Activated CD4-positive, alpha-beta T cell treated with anti-CD3 and anti-CD28 coated beads for 36 hours (primary cell): ENCODE measurements around the gene GTF2IRD2. TPM values are rescaled to one million over a fixed set of nuclear protein-coding genes. Genes with fewer than 3 reads are reported as not detected.
"Not testable (repeated sequence)": the region's sequence is repeated elsewhere in the genome, so short reads cannot be mapped to it uniquely, and the experiment has no call there.

Experiments used
- ATAC-seq: fragments of 200-7000 bp; cut with Tn5 transposase; one replicate; pipeline ENCODE4 v1.10.0; 2021; ENCODE audit warnings: mild to moderate bottlenecking, moderate library complexity
- CTCF ChIA-PET: fragments of 350-600 bp; sonication (Branson Sonifier 250); formaldehyde crosslinking; loops from one replicate; lab custom pipeline; 2021; ENCODE audit warnings: antibody characterized with exemption; lab: Charles Lee
- POLR2A ChIA-PET: fragments of 350-600 bp; sonication (Branson Sonifier 250); formaldehyde crosslinking; loops from one replicate; lab custom pipeline; 2021; ENCODE audit warnings: antibody characterized with exemption, inconsistent platforms; lab: Charles Lee
- DNase-seq: peaks from one replicate; pipeline ENCODE4 v3.0.0-alpha.2; 2020
- H3K27ac Mint-ChIP-seq: one replicate; pipeline ENCODE4 v1.8.0; 2021; ENCODE audit warnings: mixed read lengths
- H3K27me3 Mint-ChIP-seq: one replicate; pipeline ENCODE4 v1.8.0; 2021; ENCODE audit warnings: mixed read lengths
- H3K36me3 Mint-ChIP-seq: one replicate; pipeline ENCODE4 v1.8.0; 2021; ENCODE audit warnings: low read depth, mixed read lengths
- H3K4me1 Mint-ChIP-seq: one replicate; pipeline ENCODE4 v1.8.0; 2021; ENCODE audit warnings: mixed read lengths
- H3K4me3 Mint-ChIP-seq: one replicate; pipeline ENCODE4 v1.8.0; 2021; ENCODE audit warnings: mild to moderate bottlenecking, moderate library complexity, mixed read lengths
- H3K9me3 Mint-ChIP-seq: one replicate; pipeline ENCODE4 v1.8.0; 2021; ENCODE audit warnings: low read depth, mixed read lengths
- intact Hi-C, 2 experiments: fragments of 100-400 bp; cut with DNase I in 1 of 2; cut with micrococcal nuclease in 1 of 2; formaldehyde crosslinking; loops; one replicate each; pipeline versions ENCODE4 v1.14.2 to v1.15.1; 2022 to 2024; cut with DNase I, micrococcal nuclease
- total RNA-seq, 2 experiments: library from RNA; stranded (reverse); gene quantifications; one replicate each; pipeline ENCODE4 v1.2.3, GENCODE V29; 2021

GTF2IRD2 gene
- total RNA-seq, 2 experiments from 2014 or later: 2.6 to 4.3 TPM

DNA sequence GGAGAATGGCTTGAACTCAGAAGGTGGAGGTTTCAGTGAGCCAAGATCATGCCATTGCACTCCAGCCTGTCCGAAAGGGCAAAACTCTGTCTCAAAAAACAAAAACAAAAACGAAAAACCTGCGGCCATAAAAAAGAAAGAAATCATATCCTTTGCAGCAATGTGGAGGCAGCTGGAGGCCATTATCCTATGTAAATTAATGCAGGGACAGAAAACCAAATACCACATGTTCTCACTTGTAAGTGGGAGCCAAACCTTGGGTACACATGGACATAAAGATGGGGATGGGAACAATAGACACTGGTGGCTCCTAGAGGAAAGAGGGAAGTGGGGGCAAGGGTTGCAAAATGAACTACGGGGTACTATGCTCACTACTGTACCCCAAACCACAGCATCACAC is 21.0 kb downstream of the GTF2IRD2 start:
- H3K9me3 Mint-ChIP-seq, H3K4me1 Mint-ChIP-seq, intact Hi-C loops, POLR2A ChIA-PET, H3K27me3 Mint-ChIP-seq, ATAC-seq, DNase-seq, H3K36me3 Mint-ChIP-seq, H3K27ac Mint-ChIP-seq, CTCF ChIA-PET, H3K4me3 Mint-ChIP-seq: not testable (repeated sequence)

DNA sequence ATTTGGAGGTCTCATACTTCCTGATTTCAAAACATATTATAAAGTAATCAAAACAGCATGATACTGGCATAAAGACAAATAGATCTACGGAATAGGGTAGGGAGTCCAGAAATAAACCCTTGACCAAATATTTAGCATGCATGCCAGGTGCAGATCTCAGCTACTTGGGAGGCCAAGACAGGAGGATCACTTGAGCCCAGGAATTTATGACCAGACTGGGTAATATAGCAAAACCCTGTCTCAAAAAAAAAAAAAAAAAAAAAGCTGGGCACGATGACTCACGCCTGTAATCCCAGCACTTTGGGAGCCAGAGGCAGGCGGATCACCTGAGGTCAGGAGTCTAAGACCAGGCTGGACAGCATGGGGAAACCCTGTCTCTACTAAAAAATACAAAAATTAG is 21.4 kb downstream of the GTF2IRD2 start:
- intact Hi-C loops, H3K36me3 Mint-ChIP-seq, H3K27ac Mint-ChIP-seq, CTCF ChIA-PET, DNase-seq, H3K27me3 Mint-ChIP-seq, H3K4me3 Mint-ChIP-seq, ATAC-seq, POLR2A ChIA-PET, H3K4me1 Mint-ChIP-seq, H3K9me3 Mint-ChIP-seq: not testable (repeated sequence)

DNA sequence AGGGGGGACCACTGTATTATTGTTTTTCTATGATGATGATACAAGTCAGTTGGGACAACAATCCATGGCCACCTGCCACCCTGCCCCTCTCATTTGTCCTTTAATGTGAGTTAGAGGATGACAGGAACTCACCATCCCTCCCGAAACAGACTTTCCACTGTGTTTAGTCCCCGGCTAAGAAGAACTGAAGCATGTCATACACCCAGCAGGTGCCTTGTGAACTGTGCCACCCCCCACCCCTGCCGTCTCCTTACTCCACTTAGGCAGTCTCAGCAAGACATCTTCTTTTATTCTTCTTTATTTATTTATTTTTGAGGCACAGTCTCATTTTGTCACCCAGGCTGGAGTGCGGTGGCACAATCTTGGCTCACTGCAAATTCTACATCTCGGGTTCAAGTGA is 30.1 kb downstream of the GTF2IRD2 start:
- H3K9me3 Mint-ChIP-seq, H3K27me3 Mint-ChIP-seq, H3K4me3 Mint-ChIP-seq, DNase-seq, intact Hi-C loops, CTCF ChIA-PET, H3K36me3 Mint-ChIP-seq, POLR2A ChIA-PET, H3K4me1 Mint-ChIP-seq, ATAC-seq, H3K27ac Mint-ChIP-seq: not testable (repeated sequence)

DNA sequence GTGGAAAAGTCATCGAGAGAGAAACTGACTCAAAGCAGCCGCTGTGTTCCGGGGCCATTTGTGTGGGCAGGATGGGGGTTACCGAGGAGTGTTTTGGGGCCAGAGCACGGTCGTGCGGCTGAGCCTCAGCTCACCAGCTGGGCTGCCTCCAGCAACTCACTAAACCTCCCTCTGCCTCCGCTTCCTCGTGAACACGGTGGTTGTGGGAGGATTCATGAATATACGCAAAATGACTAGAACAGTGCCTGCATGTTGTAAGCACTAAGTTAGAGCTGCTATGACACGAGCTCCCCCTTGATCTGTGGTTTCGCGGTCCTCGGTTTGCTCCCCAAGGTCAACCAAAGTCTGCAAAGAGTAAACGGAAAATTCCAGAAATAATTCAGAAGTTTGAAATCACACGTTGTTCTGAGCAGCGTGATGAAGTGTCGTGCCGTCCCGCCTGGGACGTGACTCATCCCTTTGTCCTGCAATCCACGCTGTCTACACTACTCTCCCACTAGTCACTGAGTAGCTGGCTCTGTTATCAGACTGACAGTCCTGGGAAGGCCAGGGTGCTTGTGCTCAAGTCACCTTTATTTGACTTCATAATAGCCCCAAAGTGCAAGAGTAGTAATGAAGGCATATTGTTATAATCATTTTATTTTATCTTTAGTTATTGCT is 31.1 kb downstream of the GTF2IRD2 start:
- CTCF ChIA-PET, DNase-seq, H3K27ac Mint-ChIP-seq, H3K27me3 Mint-ChIP-seq, H3K4me3 Mint-ChIP-seq, H3K9me3 Mint-ChIP-seq, H3K36me3 Mint-ChIP-seq, POLR2A ChIA-PET, H3K4me1 Mint-ChIP-seq, intact Hi-C loops: not testable (repeated sequence)
- ATAC-seq: peak; percentile 87

DNA sequence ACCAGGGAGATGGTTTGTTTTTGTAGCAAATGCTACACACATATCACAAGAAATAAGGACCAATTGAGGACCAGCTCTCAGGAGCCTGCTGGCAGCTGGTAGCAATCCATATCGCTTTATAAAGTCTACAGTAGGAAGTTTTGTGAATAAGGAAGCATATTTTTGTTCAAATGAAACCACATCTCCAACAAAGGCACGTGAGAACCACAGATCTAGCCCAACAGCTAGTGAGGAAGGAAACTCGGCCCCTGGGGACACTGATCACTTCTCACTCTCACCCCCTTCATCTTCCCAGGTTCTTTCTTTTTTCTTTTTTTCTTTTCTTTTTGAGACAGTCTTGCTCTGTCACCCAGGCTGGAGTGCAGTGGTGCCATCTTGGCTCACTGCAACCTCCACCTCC is 35.5 kb downstream of the GTF2IRD2 start:
- H3K4me3 Mint-ChIP-seq, DNase-seq, H3K9me3 Mint-ChIP-seq, H3K27ac Mint-ChIP-seq, intact Hi-C loops, H3K4me1 Mint-ChIP-seq, POLR2A ChIA-PET, ATAC-seq, H3K36me3 Mint-ChIP-seq, CTCF ChIA-PET, H3K27me3 Mint-ChIP-seq: not testable (repeated sequence)

DNA sequence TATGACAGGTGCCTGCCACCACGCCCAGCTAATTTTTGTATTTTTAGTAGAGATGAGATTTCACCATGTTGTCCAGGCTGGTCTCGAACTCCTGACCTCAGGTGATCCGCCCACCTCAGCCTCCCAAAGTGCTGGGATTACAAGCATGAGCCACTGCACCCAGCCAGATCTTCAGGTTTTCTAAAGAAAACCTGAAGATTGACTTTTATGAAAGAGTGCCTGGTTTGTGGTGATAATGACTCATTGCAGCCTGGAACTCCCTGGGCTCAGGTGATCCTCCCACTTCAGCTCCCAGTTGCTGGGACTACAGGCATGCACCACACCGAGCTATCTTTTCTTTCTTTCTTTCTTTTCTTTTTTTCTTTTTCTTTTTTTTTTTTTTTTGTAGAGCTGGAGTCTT is 52.8 kb downstream of the GTF2IRD2 start:
- intact Hi-C loops, H3K36me3 Mint-ChIP-seq, H3K4me1 Mint-ChIP-seq, POLR2A ChIA-PET, H3K27ac Mint-ChIP-seq, H3K27me3 Mint-ChIP-seq, CTCF ChIA-PET, H3K9me3 Mint-ChIP-seq, H3K4me3 Mint-ChIP-seq: not testable (repeated sequence)
- peak; percentile 63 for ATAC-seq
- peak; percentile 38 for DNase-seq

DNA sequence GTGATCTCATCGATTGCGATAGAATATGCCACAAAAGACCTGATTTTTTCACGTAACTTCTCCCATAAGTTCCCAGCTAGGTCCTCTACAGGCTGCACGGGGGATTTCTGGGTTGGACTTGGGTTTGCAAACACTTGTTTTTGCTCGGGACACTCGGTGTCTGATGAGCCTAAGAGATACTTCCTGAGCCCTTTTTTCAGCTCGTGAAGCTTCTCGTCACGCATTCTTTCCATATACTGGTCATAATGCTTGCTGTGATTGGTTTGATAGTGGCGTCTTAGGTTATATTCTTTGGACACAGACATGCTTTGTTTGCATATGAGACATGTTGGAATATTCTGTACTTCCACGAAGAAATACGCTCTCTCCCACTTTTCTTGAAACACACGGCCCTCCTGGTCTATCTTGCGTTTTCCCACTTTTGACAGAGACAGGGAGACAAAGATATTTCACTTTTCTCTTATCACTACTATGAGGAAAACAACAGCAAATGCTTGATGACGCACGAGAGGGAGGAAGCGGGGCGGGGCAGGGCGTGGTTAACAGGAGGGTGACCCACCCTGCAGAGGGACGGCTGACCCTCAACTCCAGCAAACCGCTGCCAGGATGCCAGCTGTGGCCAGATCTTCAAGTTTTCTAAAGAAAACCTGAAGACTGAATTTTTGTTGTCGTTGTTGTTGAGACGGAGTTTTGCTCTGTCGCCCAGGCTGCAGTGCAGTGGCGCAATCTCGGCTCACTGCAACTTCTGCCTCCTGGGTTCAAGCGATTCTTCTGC is 53.4 kb downstream of the GTF2IRD2 start:
- intact Hi-C loops, POLR2A ChIA-PET, H3K27me3 Mint-ChIP-seq, H3K9me3 Mint-ChIP-seq, H3K36me3 Mint-ChIP-seq, ATAC-seq, H3K4me3 Mint-ChIP-seq, CTCF ChIA-PET, H3K4me1 Mint-ChIP-seq, H3K27ac Mint-ChIP-seq: not testable (repeated sequence)
- peak; percentile 9 for DNase-seq

DNA sequence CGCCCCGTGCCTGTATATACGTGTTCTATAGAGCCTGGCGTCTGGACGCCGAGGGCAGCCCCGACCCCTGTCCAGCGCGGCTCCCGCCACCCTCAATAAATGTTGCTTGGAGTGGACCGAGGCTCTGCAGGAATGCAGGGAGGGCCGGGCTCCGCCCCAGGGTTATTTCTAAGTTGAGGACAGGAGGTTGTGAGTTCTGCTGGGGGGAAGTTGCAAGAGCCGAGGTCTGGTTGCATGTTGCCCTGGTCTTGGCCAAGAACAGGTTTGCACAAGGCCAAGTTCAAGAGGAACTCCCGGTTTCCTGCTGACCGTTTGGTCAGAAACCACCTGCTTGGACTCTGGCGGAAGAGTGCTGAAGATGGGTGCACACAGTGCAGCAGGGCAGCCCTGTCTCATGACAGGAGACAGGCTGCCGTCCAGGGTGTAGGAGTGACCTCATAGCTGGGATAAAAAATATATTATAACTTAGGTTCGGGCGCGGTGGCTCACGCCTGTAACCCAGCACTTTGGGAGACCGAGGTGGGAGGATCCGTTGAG is 62.1 kb downstream of the GTF2IRD2 start:
- H3K36me3 Mint-ChIP-seq, ATAC-seq, CTCF ChIA-PET, H3K9me3 Mint-ChIP-seq, H3K27ac Mint-ChIP-seq, intact Hi-C loops, H3K4me3 Mint-ChIP-seq, DNase-seq, H3K4me1 Mint-ChIP-seq, POLR2A ChIA-PET, H3K27me3 Mint-ChIP-seq: not testable (repeated sequence)

DNA sequence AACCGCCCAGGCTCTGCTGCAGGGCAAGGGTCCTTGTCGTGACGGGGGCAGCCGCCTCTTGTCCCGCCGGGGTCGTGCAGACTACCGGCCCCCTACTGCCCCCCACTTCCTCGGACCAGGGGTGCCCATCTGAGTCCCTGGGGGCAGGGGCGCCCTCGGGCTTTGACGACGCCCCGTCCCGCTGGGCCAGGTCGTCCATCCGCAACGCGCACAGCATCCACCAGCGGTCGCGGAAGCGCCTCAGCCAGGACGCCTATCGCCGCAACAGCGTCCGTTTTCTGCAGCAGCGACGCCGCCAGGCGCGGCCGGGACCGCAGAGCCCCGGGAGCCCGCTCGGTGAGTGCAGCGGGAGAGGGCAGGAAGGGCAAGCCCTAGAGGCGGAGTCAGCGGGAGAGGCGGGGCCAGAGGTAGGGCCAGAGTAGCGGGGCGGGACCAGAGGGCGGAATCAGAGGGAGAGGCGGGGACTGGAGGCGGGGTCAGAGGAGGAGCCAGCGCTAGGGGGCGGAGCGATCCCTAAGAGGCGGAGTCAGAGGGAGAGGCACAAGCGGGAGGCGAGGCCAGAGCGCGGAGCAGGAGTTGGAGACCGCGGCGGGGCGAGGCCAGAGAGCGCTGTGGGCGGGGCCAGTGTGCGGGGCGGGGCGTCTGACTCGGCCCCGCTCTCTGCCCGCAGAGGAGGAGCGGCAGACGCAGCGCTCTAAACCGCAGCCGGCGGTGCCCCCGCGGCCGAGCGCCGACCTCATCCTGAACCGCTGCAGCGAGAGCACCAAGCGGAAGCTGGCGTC is 62.8 kb downstream of the GTF2IRD2 start:
- H3K9me3 Mint-ChIP-seq, H3K27me3 Mint-ChIP-seq, H3K27ac Mint-ChIP-seq, intact Hi-C loops, H3K4me3 Mint-ChIP-seq, CTCF ChIA-PET, POLR2A ChIA-PET, H3K36me3 Mint-ChIP-seq, H3K4me1 Mint-ChIP-seq: not testable (repeated sequence)
- DNase-seq (peak; percentile 97), ATAC-seq (peak; percentile 97)

DNA sequence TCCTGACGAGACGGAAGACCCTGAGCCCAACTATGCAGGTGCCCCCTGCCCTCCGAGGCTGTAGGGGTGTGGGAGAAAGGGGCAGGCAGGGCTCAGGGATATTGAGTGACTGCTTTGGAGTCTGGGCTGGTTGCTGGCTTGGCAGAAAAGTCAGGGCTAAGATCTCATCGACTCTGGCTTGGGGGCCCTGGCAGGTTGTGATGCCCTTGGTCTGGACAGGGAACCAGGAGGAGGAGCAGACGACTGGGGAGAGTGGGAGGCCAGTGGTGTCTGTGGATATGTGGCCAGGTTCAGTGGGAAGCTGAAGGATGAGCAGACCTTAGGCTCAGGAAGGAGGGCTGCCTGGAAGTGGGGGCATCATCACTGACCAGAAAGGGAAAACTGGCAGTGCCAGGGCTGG is 67.8 kb downstream of the GTF2IRD2 start:
- POLR2A ChIA-PET, H3K4me1 Mint-ChIP-seq, ATAC-seq, H3K27ac Mint-ChIP-seq, H3K9me3 Mint-ChIP-seq, H3K36me3 Mint-ChIP-seq, DNase-seq, intact Hi-C loops, H3K4me3 Mint-ChIP-seq, CTCF ChIA-PET, H3K27me3 Mint-ChIP-seq: not testable (repeated sequence)

DNA sequence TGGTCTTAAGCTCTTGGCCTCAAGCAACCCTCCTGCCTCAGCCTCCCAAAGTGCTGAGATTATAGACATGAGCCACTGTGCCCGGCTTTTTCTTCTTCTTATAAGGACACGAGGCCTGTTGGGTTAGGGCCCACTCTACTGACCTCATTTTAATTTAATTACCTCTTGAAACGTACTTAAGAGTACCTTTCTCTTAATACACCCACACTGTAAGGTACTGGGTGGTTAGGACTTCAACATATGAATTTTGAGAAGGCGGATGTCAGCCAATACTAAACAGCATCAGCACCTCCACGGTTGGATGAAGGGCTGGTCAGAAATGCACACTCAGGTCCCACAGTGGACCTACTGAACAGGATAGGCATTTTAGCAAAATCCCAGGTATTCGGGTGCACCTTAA is 69.7 kb downstream of the GTF2IRD2 start:
- H3K9me3 Mint-ChIP-seq, intact Hi-C loops, CTCF ChIA-PET: not testable (repeated sequence)

More for the DNA sequence above, 69.7 kb downstream of the GTF2IRD2 start:
- POLR2A ChIA-PET, ATAC-seq, H3K4me1 Mint-ChIP-seq, H3K4me3 Mint-ChIP-seq, DNase-seq, H3K36me3 Mint-ChIP-seq, H3K27ac Mint-ChIP-seq, H3K27me3 Mint-ChIP-seq: not testable (repeated sequence)
